NT2/D1 (cell line): ENCODE results near the gene C10orf88.

Source experiments
- DNase-seq: peaks from one replicate; pipeline ENCODE4 v3.0.0-alpha.2; 2011; ENCODE audit warnings: low read depth, low spot score
- H3K27me3 ChIP-seq: 2 replicates; pipeline ENCODE4 v1.6.0; 2011; ENCODE audit warnings: mild to moderate bottlenecking; ENCODE audit not compliant: insufficient read length, insufficient read depth
- H3K36me3 ChIP-seq: 2 replicates; pipeline ENCODE4 v1.6.1; 2011; ENCODE audit warnings: mild to moderate bottlenecking, low read length, mixed read lengths; ENCODE audit not compliant: insufficient read depth, insufficient read length
- H3K4me1 ChIP-seq: 2 replicates; pipeline ENCODE4 v1.5.1; 2011; ENCODE audit not compliant: insufficient read depth, insufficient read length
- H3K4me3 ChIP-seq: 2 replicates; pipeline ENCODE4 v1.5.1; 2011; ENCODE audit warnings: low read depth; ENCODE audit not compliant: insufficient read length
- H3K9ac ChIP-seq: 2 replicates; pipeline ENCODE4 v1.6.0; 2011; ENCODE audit warnings: low read depth; ENCODE audit not compliant: insufficient read length
- H3K9me3 ChIP-seq: 2 replicates; pipeline ENCODE4 v1.5.1; 2011; ENCODE audit warnings: mild to moderate bottlenecking, low read length; ENCODE audit not compliant: insufficient read depth
- SUZ12 ChIP-seq: IDR thresholded peaks from 2 replicates; pipeline ENCODE4 v1.6.1; 2011; ENCODE audit not compliant: insufficient read length, insufficient read depth; ENCODE audit errors: extremely low read depth
- YY1 ChIP-seq: IDR thresholded peaks from 2 replicates; pipeline ENCODE4 v1.6.1; 2011; ENCODE audit not compliant: insufficient read length, insufficient read depth
- ZNF274 ChIP-seq: IDR thresholded peaks from 2 replicates; pipeline ENCODE4 v1.6.1; 2011; ENCODE audit warnings: mild to moderate bottlenecking, low read depth, low read length

C10orf88 gene

GRCh38 chr10:122980209-122981065 is 26.4 kb upstream of the C10orf88 start, which contains the start of gene PSTK:
Gene PSTK (plus strand): TSS chr10:122980401. CDS start chr10:122980480, 79 bp downstream.
- H3K4me3 ChIP-seq: peak within 1 kb of the TSS; percentile 78
- H3K9ac ChIP-seq: peak within 1 kb of the TSS; percentile 86
- H3K27me3 ChIP-seq: no peaks in the 10 kb centered on the region
- no peaks in the 10 kb centered on the region for H3K9me3 ChIP-seq
- no peaks in the 10 kb centered on the region for H3K4me1 ChIP-seq
- H3K36me3 ChIP-seq: peaks cover 14% of the 10 kb centered on the region
- no peak for TF ChIP-seq SUZ12
- no peak for TF ChIP-seq YY1
- TF ChIP-seq ZNF274: no peak
- DNase-seq: peak; percentile 77

- TF ChIP-seq ZNF274 (no peak), YY1 (no peak), SUZ12 (no peak)
- DNase-seq: no peak
- H3K36me3 ChIP-seq: no peaks in the 10 kb centered on the region
- no peak overlapping the region for H3K4me3 ChIP-seq
- no peaks in the 10 kb centered on the region for H3K4me1 ChIP-seq
- no peaks in the 10 kb centered on the region for H3K27me3 ChIP-seq
- no peaks in the 10 kb centered on the region for H3K9me3 ChIP-seq
- no peak overlapping the region for H3K9ac ChIP-seq
Measured at GRCh38 chr10:122974543-122975064, 20.6 kb upstream of the C10orf88 start.

GRCh38 chr10:122974023-122974422 is 20.0 kb upstream of the C10orf88 start:
- Histone ChIP-seq H3K36me3 (no peaks in the 10 kb centered on the region), H3K27me3 (no peaks in the 10 kb centered on the region), H3K9me3 (no peaks in the 10 kb centered on the region), H3K4me3 (no peak overlapping the region), H3K9ac (no peak overlapping the region), H3K4me1 (no peaks in the 10 kb centered on the region)
- no peak for DNase-seq
- TF ChIP-seq YY1 (no peak), SUZ12 (no peak), ZNF274 (no peak)

DNA sequence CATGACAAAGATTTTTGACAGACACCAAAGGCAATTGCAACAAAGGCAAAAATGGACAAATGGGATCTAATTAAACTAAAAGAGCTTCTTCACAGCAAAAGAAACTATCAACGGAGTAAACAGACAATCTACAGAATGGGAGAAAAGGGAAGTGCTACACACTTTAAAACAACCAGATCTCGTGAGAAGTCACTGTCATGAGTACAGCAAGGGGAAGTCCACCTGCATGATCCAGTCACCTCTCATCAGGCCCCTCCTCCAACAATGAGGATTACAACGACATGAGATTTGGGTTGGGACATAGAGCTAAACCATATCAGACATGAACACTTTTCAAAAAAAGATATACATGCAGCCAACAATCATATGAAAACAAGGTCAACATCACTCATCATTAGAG is 14.7 kb upstream of the C10orf88 start:
- DNase-seq: no peak
- H3K36me3 ChIP-seq: peaks cover 15% of the 10 kb centered on the region
- no peak overlapping the region for H3K9ac ChIP-seq
- no peaks in the 10 kb centered on the region for H3K4me1 ChIP-seq
- peaks cover 5% of the 10 kb centered on the region; the same call in 1 of the 2 replicates for H3K9me3 ChIP-seq
- no peak overlapping the region for H3K4me3 ChIP-seq
- H3K27me3 ChIP-seq: no peaks in the 10 kb centered on the region
- no peak for TF ChIP-seq YY1
- no peak for TF ChIP-seq ZNF274
- TF ChIP-seq SUZ12: no peak

DNA sequence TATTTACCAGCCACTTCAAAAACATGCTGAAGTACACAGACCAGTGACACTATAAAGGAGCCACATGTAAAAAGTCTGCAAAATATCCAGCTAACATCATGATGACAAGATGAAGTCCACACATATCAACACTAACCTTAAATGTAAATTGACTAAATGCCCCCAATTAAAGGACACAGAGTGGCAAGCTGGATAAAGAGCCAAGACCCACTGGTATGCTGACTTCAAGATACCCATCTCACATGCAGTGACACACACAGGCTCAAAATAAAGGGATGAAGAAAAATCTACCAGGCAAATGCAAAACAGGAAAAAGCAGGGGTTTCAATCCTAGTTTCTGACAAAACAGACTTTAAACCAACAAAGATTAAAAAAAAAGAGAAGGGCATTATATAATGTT is 12.9 kb upstream of the C10orf88 start:
- Histone ChIP-seq H3K4me3 (no peak overlapping the region), H3K27me3 (no peaks in the 10 kb centered on the region), H3K36me3 (peaks cover 15% of the 10 kb centered on the region), H3K4me1 (no peaks in the 10 kb centered on the region), H3K9me3 (peaks cover 5% of the 10 kb centered on the region; the same call in 1 of the 2 replicates), H3K9ac (no peak overlapping the region)
- TF ChIP-seq SUZ12: no peak
- no peak for TF ChIP-seq YY1
- TF ChIP-seq ZNF274: no peak
- no peak for DNase-seq

GRCh38 chr10:122962405-122962804 is 8.4 kb upstream of the C10orf88 start:
- Histone ChIP-seq H3K27me3 (no peaks in the 10 kb centered on the region), H3K36me3 (peaks cover 15% of the 10 kb centered on the region), H3K4me3 (no peak overlapping the region), H3K9me3 (peaks cover 5% of the 10 kb centered on the region; the same call in 1 of the 2 replicates), H3K9ac (no peak overlapping the region), H3K4me1 (no peaks in the 10 kb centered on the region)
- no peak for DNase-seq
- no peak for TF ChIP-seq ZNF274
- TF ChIP-seq YY1: no peak
- no peak for TF ChIP-seq SUZ12

GRCh38 chr10:122957474-122957873 is 3.4 kb upstream of the C10orf88 start:
- no peak for DNase-seq
- no peak for TF ChIP-seq SUZ12
- Histone ChIP-seq H3K9ac (no peak overlapping the region), H3K4me3 (no peak overlapping the region), H3K27me3 (no peaks in the 10 kb centered on the region), H3K9me3 (peaks cover 7% of the 10 kb centered on the region; the same call in 1 of the 2 replicates), H3K4me1 (no peaks in the 10 kb centered on the region), H3K36me3 (no peaks in the 10 kb centered on the region)
